Activated naive CD8-positive, alpha-beta T cell treated with anti-CD3 and anti-CD28 coated beads, Interleukin-2, amount 50 U/mL, for 16 hours (primary cell): ENCODE data around the gene APOE.
"Not testable (repeated sequence)": the region's sequence is repeated elsewhere in the genome, so short reads cannot be mapped to it uniquely, and the experiment has no call there.

Source experiments
- DNase-seq: peaks from one replicate; pipeline ENCODE4 v3.0.0-alpha.2; 2020; ENCODE audit warnings: low read depth, low spot score

Gene APOE

GRCh38 chr19:44905437-44906160 lies at the start of gene APOE:
TSS of gene APOE (plus strand) at chr19:44905796. CDS start at chr19:44906625, 829 bp downstream.
- DNase-seq: no peak

GRCh38 chr19:44856421-44857083 lies 49.0 kb upstream of the APOE start:
- no peak for DNase-seq

GRCh38 chr19:44857837-44858236 lies 47.8 kb upstream of the APOE start:
- no peak for DNase-seq

GRCh38 chr19:44861576-44861975 lies 44.0 kb upstream of the APOE start:
- DNase-seq: not testable (repeated sequence)

GRCh38 chr19:44863990-44864389 lies 41.6 kb upstream of the APOE start:
- no peak for DNase-seq

GRCh38 chr19:44865196-44865767 lies 40.3 kb upstream of the APOE start:
- no peak for DNase-seq

GRCh38 chr19:44866664-44867063 lies 38.9 kb upstream of the APOE start:
- no peak for DNase-seq

GRCh38 chr19:44867578-44867977 lies 38.0 kb upstream of the APOE start:
- no peak for DNase-seq

GRCh38 chr19:44869733-44870470 lies 35.7 kb upstream of the APOE start:
- no peak for DNase-seq

- no peak for DNase-seq
Observed at GRCh38 chr19:44871809-44872208, 33.8 kb upstream of the APOE start.

GRCh38 chr19:44872661-44873060 lies 32.9 kb upstream of the APOE start:
- no peak for DNase-seq

- DNase-seq: no peak
Observed at GRCh38 chr19:44874317-44874716, 31.3 kb upstream of the APOE start.

GRCh38 chr19:44875666-44876451 lies 29.7 kb upstream of the APOE start:
- DNase-seq: no peak

- no peak for DNase-seq
Observed at GRCh38 chr19:44876930-44877535, 28.6 kb upstream of the APOE start.

- no peak for DNase-seq
Observed at GRCh38 chr19:44878120-44878865, 27.3 kb upstream of the APOE start.

GRCh38 chr19:44879309-44880065 lies 26.1 kb upstream of the APOE start:
- DNase-seq: no peak

- DNase-seq: no peak
Observed at GRCh38 chr19:44882063-44882462, 23.5 kb upstream of the APOE start.

- not testable (repeated sequence) for DNase-seq
Observed at GRCh38 chr19:44882619-44883397, 22.8 kb upstream of the APOE start.

- DNase-seq: no peak
Observed at GRCh38 chr19:44883922-44884321, 21.7 kb upstream of the APOE start.
